Body of pancreas (tissue), 4 donors: ENCODE data around the gene PCDH9. TPM values are rescaled to one million over a fixed set of nuclear protein-coding genes. Genes with fewer than 3 reads are reported as not detected.
"Not testable (repeated sequence)": the region's sequence is repeated elsewhere in the genome, so short reads cannot be mapped to it uniquely, and the experiment has no call there.

ENCODE experiments used
- ATAC-seq: fragments of 150-250 bp; one replicate; pipeline ENCODE4 v1.9.1; 2016
- DNase-seq, 4 donors: peaks; one replicate each; pipeline ENCODE4 v3.0.0-alpha.2; 2019
- H3K27ac ChIP-seq, 4 donors: fragments of 200-600 bp; sonication (generic); 1 replicate in 3 of 4; 2 replicates in 1 of 4; pipeline versions ENCODE4 v1.5.1 to v1.6.1; 2016 to 2019; ENCODE audit warnings: mild to moderate bottlenecking in 1 of 4, mixed read lengths in 1 of 4, moderate library complexity in 1 of 4
- H3K27me3 ChIP-seq, 2 donors: fragments of 200-600 bp; sonication (generic); one replicate each; pipeline ENCODE4 v1.6.0; 2016; ENCODE audit warnings: mild to moderate bottlenecking in 1 of 2
- H3K36me3 ChIP-seq, 2 donors: fragments of 200-600 bp; sonication (generic); replicated peaks in 1 of 2; 2 replicates each; pipeline ENCODE4 v1.5.1; 2016; ENCODE audit warnings: low read depth in 2 of 2; ENCODE audit not compliant: insufficient read depth in 1 of 2
- H3K4me1 ChIP-seq: fragments of 200-600 bp; sonication (generic); one replicate; pipeline ENCODE4 v1.6.0; 2016
- H3K4me3 ChIP-seq, 2 donors: fragments of 200-600 bp; sonication (generic); 1 replicate in 1 of 2; 2 replicates in 1 of 2; pipeline ENCODE4 v1.5.1; 2016 to 2019
- H3K9me3 ChIP-seq, 3 donors: fragments of 200-600 bp; sonication (generic); 1 replicate in 2 of 3; 2 replicates in 1 of 3; pipeline ENCODE4 v1.5.1; 2016
- POLR2A ChIP-seq, 3 donors: fragments of 450-650 bp; IDR thresholded peaks; one replicate each; pipeline ENCODE4 v1.6.1; 2016; ENCODE audit warnings: antibody characterized with exemption in 3 of 3, mild to moderate bottlenecking in 2 of 3
- WGBS, 2 donors: methylation state at CpG; one replicate each; pipeline ENCODE4 v1.1.5; 2017; 5-methylcytosine and 5-hydroxymethylcytosine counted together
- intact Hi-C: fragments of 100-400 bp; cut with DNase I; formaldehyde crosslinking; loops from one replicate; pipeline ENCODE4 v1.15.1; 2023
- small RNA-seq: library from RNA; depleted of rRNA; stranded (forward); fragments of <200 nt; gene quantifications from one replicate; pipeline ENCODE3, GENCODE V24; 2016
- total RNA-seq, 2 donors: library from RNA; depleted of rRNA; stranded (reverse); fragments of >200 nt; gene quantifications; one replicate each; pipeline ENCODE4 v1.1.0, GENCODE V29; 2016
- TF ChIP-seq, protein P1 (sequence below), 7 experiments: fragments of 450-650 bp in 4 of 7; fragments of 200-600 bp in 3 of 7; sonication (generic) in 3 of 7; IDR thresholded peaks; one replicate each; pipeline ENCODE4 v1.5.1; 2016 to 2019; ENCODE audit warnings: antibody characterized with exemption in 7 of 7

Gene PCDH9
- total RNA-seq, 2 donors from 2014 or later = 3.6 to 3.9 TPM

DNA sequence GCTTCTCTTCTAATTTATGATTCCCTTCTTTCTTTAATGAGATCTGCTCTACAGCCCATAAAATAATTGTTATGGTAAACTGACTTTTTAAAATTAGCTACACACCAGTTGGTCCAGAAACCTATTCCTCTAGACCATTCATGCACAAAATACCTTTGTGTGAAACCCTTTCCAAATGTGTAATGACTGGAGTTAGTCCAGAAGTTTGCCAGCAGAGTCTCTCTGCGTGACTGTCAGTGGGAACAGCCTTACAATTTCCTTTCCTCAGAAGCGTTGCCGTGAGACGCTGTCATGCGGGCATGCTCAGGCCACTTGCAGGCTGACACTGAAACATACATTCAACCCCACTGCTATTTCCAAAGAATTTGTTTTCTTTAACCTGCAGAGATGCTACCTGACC lies 965.2 kb downstream of the PCDH9 start:
- intact Hi-C loops = no loop called here
- no peaks in the 10 kb centered on the region for H3K4me1 ChIP-seq
- ATAC-seq = no peak
- WGBS, 2 donors = 56 to 73% methylated on average over 5 of the region's 5 CpGs
- H3K27ac ChIP-seq = no peak overlapping the region
- H3K4me3 ChIP-seq = no peak overlapping the region
- no peak for DNase-seq
- H3K27me3 ChIP-seq = no peaks in the 10 kb centered on the region
- no peaks in the 10 kb centered on the region for H3K36me3 ChIP-seq
- H3K9me3 ChIP-seq = no peaks in the 10 kb centered on the region
- TF ChIP-seq, protein P1, sequence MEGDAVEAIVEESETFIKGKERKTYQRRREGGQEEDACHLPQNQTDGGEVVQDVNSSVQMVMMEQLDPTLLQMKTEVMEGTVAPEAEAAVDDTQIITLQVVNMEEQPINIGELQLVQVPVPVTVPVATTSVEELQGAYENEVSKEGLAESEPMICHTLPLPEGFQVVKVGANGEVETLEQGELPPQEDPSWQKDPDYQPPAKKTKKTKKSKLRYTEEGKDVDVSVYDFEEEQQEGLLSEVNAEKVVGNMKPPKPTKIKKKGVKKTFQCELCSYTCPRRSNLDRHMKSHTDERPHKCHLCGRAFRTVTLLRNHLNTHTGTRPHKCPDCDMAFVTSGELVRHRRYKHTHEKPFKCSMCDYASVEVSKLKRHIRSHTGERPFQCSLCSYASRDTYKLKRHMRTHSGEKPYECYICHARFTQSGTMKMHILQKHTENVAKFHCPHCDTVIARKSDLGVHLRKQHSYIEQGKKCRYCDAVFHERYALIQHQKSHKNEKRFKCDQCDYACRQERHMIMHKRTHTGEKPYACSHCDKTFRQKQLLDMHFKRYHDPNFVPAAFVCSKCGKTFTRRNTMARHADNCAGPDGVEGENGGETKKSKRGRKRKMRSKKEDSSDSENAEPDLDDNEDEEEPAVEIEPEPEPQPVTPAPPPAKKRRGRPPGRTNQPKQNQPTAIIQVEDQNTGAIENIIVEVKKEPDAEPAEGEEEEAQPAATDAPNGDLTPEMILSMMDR (IDR thresholded peaks at IDR 0.05) = no peak
- no peak for TF ChIP-seq POLR2A (IDR thresholded peaks at IDR 0.05)

DNA sequence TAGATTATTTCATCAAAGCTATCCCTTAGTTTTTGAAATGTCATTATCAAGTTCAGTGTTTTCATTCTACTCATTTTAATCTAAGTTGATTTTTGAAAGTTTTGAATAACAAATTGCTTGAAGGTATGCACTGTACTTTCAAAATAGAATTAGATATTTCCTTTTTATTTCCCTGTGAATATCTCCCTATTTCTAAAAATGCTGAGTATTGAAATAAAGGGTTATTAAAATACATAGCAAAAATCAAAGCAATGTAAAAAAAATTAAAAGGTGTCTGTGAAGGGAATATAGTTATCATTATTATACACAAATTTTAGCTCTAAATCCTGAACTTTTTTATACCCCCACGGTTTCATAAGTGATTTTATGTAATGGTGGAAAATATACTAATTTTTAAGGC lies 967.8 kb downstream of the PCDH9 start:
- WGBS, 2 donors = 61 to 62% methylated on average over 1 of the region's 1 CpG
- ATAC-seq (no peak), DNase-seq (no peak)
- Histone ChIP-seq H3K4me1 (no peaks in the 10 kb centered on the region), H3K4me3 (no peak overlapping the region), H3K27me3 (no peaks in the 10 kb centered on the region), H3K27ac (no peak overlapping the region), H3K9me3 (no peaks in the 10 kb centered on the region), H3K36me3 (no peaks in the 10 kb centered on the region)
- no peak for TF ChIP-seq POLR2A (IDR thresholded peaks at IDR 0.05)
- TF ChIP-seq, protein P1 (IDR thresholded peaks at IDR 0.05) = no peak
- intact Hi-C loops = no loop called here

DNA sequence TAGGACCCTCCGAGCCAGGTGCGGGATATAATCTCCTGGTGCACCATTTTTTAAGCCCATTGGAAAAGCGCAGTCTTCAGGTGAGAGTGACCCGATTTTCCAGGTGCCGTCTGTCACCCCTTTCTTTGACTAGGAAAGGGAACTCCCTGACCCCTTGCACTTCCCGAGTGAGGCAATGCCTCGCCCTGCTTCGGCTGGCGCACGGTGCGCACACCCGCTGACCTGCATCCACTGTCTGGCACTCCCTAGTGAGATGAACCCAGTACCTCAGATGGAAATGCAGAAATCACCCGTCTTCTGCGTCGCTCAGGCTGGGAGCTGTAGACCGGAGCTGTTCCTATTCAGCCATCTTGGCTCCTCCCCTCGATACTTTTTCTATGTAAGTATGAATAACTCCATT lies 970.7 kb downstream of the PCDH9 start:
- H3K9me3 ChIP-seq, H3K27ac ChIP-seq, H3K4me3 ChIP-seq, H3K36me3 ChIP-seq, intact Hi-C loops, H3K27me3 ChIP-seq, ATAC-seq, DNase-seq, H3K4me1 ChIP-seq: not testable (repeated sequence)
- 92% methylated on average over 17 of the region's 17 CpGs for WGBS, 2 donors

Small RNA genes within 50 kb of the gene (small RNA-seq; reads per million reads assigned to genes)
- gene RNU7-87P = not detected
